ENCODE data around the gene PHYHIPL. TPM values are rescaled to one million over a fixed set of nuclear protein-coding genes. Genes with fewer than 3 reads are reported as not detected.

Gene PHYHIPL
- 0.10 TPM in 1 of 2 replicates, not detected in the other for total RNA-seq

DNA sequence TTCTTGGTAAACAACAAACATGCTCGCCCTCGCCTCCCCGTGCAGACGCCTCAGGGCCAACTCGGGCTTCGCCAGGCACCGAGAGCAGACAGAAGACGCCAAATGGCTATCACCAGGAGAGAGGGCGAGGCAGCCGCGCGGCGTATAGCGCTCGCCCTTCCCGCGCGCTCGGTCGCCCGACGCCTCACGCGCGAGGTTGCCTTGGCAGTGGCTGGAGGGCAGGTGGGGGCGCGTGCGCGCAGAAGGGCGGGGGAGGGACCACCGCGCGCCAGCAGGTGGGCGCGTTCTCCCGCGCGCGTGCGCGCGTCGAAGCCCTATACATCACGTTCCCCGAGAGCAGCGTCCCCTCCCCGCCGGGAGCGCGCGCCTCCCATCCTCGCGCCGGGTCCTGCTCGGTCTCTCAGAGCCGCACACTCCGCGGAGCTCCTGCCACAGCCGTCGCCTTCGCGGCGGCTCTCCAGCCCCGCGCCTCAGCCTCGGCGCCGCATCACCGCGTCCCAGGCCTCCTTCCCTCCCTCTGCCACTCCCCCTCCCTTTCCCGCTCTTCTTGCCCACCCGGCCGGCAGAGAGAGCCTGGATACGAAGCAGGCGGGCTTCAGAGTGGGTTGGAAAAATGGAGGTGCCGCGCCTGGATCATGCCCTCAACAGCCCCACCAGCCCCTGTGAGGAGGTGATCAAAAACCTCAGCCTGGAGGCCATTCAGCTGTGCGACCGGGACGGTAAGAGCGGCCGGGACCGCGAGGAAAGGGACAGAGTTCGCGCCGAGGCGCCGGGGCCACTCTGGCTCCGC lies at the start of gene PHYHIPL:
TSS of gene PHYHIPL (plus strand) at position 403 of the 790 bp plus-strand sequence. CDS start at position 614, 211 bp downstream.

Other genes with a start within 250 kb of the PHYHIPL start
- gene FAM13C, start 185.9 kb downstream of the PHYHIPL start, total RNA-seq = 8.3 and 8.5 TPM in 2 replicates

All from vein endothelial cell (primary cell).